SK-N-SH treated with all-trans-retinoic acid at 6 μM for 48 hours (cell line): Measurements from ENCODE around the gene PHF20.

Experiments used
- ARNTL ChIP-seq: fragments of 450-650 bp; formaldehyde crosslinking; IDR thresholded peaks from 2 replicates; pipeline ENCODE4 v1.5.0; 2020; ENCODE audit warnings: low read depth, mild to moderate bottlenecking, moderate library complexity, borderline replicate concordance
- CREB5 ChIP-seq: fragments of 250-450 bp; sonication (Bioruptor Pico); IDR thresholded peaks from 2 replicates; pipeline ENCODE4 v1.5.1; 2020; ENCODE audit warnings: low read depth, mild to moderate bottlenecking, moderate library complexity
- ESRRG ChIP-seq: fragments of 250-450 bp; sonication (Bioruptor Pico); IDR thresholded peaks from 2 replicates; pipeline ENCODE4 v1.6.1; 2021; ENCODE audit warnings: mild to moderate bottlenecking
- GLIS3 ChIP-seq: fragments of 250-450 bp; sonication (Bioruptor Pico); IDR thresholded peaks from 2 replicates; pipeline ENCODE4 v1.5.0; 2020; ENCODE audit warnings: mild to moderate bottlenecking, moderate library complexity
- PATZ1 ChIP-seq: fragments of 250-450 bp; sonication (Bioruptor Pico); IDR thresholded peaks from 2 replicates; pipeline ENCODE4 v1.8.0; 2020; ENCODE audit warnings: mild to moderate bottlenecking, moderate library complexity, borderline replicate concordance
- RARB ChIP-seq: fragments of 250-450 bp; sonication (Bioruptor Pico); IDR thresholded peaks from 2 replicates; pipeline ENCODE4 v1.8.0; 2021; ENCODE audit warnings: mild to moderate bottlenecking, moderate library complexity
- TSHZ2 ChIP-seq: fragments of 250-450 bp; sonication (Bioruptor Pico); IDR thresholded peaks from 2 replicates; pipeline ENCODE4 v1.5.0; 2020; ENCODE audit warnings: mild to moderate bottlenecking, moderate library complexity
- ZC3H10 ChIP-seq: fragments of 250-450 bp; sonication (Bioruptor Pico); IDR thresholded peaks from 2 replicates; pipeline ENCODE4 v1.5.1; 2021; ENCODE audit warnings: mild to moderate bottlenecking, moderate library complexity
- ZFP3 ChIP-seq: fragments of 250-450 bp; sonication (Bioruptor Pico); IDR thresholded peaks from 2 replicates; pipeline ENCODE4 v1.5.0; 2020; ENCODE audit warnings: mild to moderate bottlenecking, moderate library complexity
- ZNF565 ChIP-seq: fragments of 450-650 bp; formaldehyde crosslinking; conservative IDR thresholded peaks from 2 replicates; pipeline ENCODE4 v1.5.0; 2020; ENCODE audit warnings: low read depth, mild to moderate bottlenecking, moderate library complexity

GRCh38 chr20:35870541-35871258 lies 98.9 kb downstream of the PHF20 start:
- TF ChIP-seq PATZ1 (CRISPR knock-in tag) (no peak), ARNTL (CRISPR knock-in tag) (no peak), ESRRG (CRISPR knock-in tag) (no peak), RARB (CRISPR knock-in tag) (no peak), GLIS3 (CRISPR knock-in tag) (no peak), CREB5 (CRISPR knock-in tag) (no peak), ZNF565 (CRISPR knock-in tag) (no peak), ZFP3 (no peak), ZC3H10 (CRISPR knock-in tag) (no peak), TSHZ2 (CRISPR knock-in tag) (no peak)
